ENCODE data around the gene SLC25A38. TPM values are rescaled to one million over a fixed set of nuclear protein-coding genes. Genes with fewer than 3 reads are reported as not detected.
"Not testable (repeated sequence)": the region's sequence is repeated elsewhere in the genome, so short reads cannot be mapped to it uniquely, and the experiment has no call there.

SLC25A38 gene
- total RNA-seq, 1 donor from 2014 or later: 13.6 TPM

DNA sequence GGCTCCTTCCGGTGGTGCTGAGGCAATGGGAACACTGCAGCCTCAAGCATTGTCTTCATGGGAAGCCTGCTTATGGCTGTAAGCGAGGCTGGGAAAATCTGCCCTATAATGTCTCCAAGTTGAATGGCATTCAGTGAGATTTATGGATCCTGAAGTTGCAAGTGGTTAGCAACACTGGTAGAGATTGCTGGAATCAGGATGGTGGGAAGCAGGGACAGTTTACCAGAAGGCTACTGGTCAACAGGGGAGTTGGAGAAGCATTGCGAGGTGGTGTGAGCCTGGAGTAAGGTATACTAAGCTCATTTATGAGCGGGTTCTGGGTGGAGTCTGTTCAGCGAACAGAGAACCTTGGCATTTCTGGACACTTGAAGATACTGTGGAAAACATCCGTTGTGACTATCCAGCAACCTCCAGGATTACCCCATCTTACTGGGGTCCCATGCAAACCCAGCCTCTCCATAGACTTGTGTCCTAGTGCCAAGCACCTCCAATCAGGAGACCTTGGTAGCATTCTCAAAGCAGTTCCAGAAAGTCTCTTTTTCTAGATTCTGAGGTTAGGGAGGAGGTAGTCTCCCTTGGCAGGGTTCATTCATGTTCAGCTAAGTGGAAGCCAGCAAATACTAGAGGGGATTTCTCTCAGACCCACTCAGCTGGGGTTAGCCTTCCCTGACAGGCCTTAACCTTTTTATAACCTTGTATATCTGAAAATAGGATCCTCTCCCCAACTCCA is 30.7 kb downstream of the SLC25A38 start:
- H3K4me1 ChIP-seq (ENCODE audit: control insufficient read depth in 3 of 3, insufficient read depth in 3 of 3, low read length in 3 of 3): peaks cover 4 to 6% (median 5%) of the 10 kb centered on the region in 3 donors

DNA sequence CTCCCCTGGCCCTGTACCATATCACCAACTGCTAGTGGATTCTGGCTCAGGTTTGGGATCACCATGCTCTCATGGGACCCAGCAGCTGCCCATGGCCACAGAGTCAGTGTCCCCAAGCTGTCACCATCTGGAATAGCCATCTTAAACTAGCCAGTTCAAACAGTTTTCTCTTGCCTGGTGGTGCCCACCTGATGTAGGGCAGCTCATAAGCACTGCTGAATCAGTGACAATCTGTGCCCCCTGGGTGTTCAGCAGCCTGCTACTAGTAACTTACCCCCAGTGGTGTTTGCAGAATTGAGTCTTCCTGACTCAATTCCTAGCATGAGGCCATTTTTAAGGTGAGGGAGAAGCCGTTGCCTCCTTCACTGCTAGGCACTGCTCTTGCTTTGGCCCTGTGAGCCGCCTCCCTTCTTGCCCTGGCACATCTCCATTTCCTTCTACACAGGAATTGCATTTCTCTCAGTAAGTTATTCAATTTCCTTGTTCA is 31.3 kb downstream of the SLC25A38 start:
- H3K9ac ChIP-seq (ENCODE audit: low read depth in 1 of 3, low read length in 3 of 3): peak overlapping the region in 2 of 3 donors; percentile 47 to 62
- peaks cover 41 to 49% (median 44%) of the 10 kb centered on the region in 3 donors for H3K36me3 ChIP-seq (ENCODE audit: control insufficient read depth in 3 of 3, insufficient read depth in 3 of 3, low read length in 3 of 3)
- H3K9me3 ChIP-seq (ENCODE audit: control insufficient read depth in 3 of 3, low read length in 3 of 3): no peaks in the 10 kb centered on the region

More for the DNA sequence above, 30.7 kb downstream of the SLC25A38 start:
- Histone ChIP-seq H3K27me3 (ENCODE audit: control insufficient read depth in 3 of 3, insufficient read depth in 3 of 3, low read length in 3 of 3) (no peaks in the 10 kb centered on the region), H3K9me3 (ENCODE audit: control insufficient read depth in 3 of 3, low read length in 3 of 3) (no peaks in the 10 kb centered on the region), H3K27ac (ENCODE audit: low read depth, low read length) (no peak overlapping the region), H3K4me3 (ENCODE audit: low read length in 3 of 3) (no peak overlapping the region), H3K36me3 (ENCODE audit: control insufficient read depth in 3 of 3, insufficient read depth in 3 of 3, low read length in 3 of 3) (peaks cover 41 to 53% (median 48%) of the 10 kb centered on the region in 3 donors), H3K9ac (ENCODE audit: low read depth in 1 of 3, low read length in 3 of 3) (peak overlapping the region in 2 of 3 donors; percentile 47 to 62)

GRCh38 chr3:39415302-39415701 is 32.1 kb downstream of the SLC25A38 start:
- H3K27me3 ChIP-seq (ENCODE audit: control insufficient read depth in 3 of 3, insufficient read depth in 3 of 3, low read length in 3 of 3); H3K4me3 ChIP-seq (ENCODE audit: low read length in 3 of 3); H3K4me1 ChIP-seq (ENCODE audit: control insufficient read depth in 3 of 3, insufficient read depth in 3 of 3, low read length in 3 of 3); H3K9me3 ChIP-seq (ENCODE audit: control insufficient read depth in 3 of 3, low read length in 3 of 3); H3K27ac ChIP-seq (ENCODE audit: low read depth, low read length); H3K9ac ChIP-seq (ENCODE audit: low read depth in 1 of 3, low read length in 3 of 3): not testable (repeated sequence)
- peaks cover 35 to 41% (median 37%) of the 10 kb centered on the region in 3 donors for H3K36me3 ChIP-seq (ENCODE audit: control insufficient read depth in 3 of 3, insufficient read depth in 3 of 3, low read length in 3 of 3)

More for the DNA sequence above, 31.3 kb downstream of the SLC25A38 start:
- H3K27me3 ChIP-seq (ENCODE audit: control insufficient read depth in 3 of 3, insufficient read depth in 3 of 3, low read length in 3 of 3): no peaks in the 10 kb centered on the region
- no peak overlapping the region for H3K4me3 ChIP-seq (ENCODE audit: low read length in 3 of 3)
- H3K4me1 ChIP-seq (ENCODE audit: control insufficient read depth in 3 of 3, insufficient read depth in 3 of 3, low read length in 3 of 3): peaks cover 0 to 6% (median 5%) of the 10 kb centered on the region in 3 donors
- H3K27ac ChIP-seq (ENCODE audit: low read depth, low read length): no peak overlapping the region

GRCh38 chr3:39415983-39416382 is 32.8 kb downstream of the SLC25A38 start:
- H3K4me1 ChIP-seq (ENCODE audit: control insufficient read depth in 3 of 3, insufficient read depth in 3 of 3, low read length in 3 of 3): peaks cover 0 to 6% (median 5%) of the 10 kb centered on the region in 3 donors
- peaks cover 30 to 36% (median 31%) of the 10 kb centered on the region in 3 donors for H3K36me3 ChIP-seq (ENCODE audit: control insufficient read depth in 3 of 3, insufficient read depth in 3 of 3, low read length in 3 of 3)
- H3K27me3 ChIP-seq (ENCODE audit: control insufficient read depth in 3 of 3, insufficient read depth in 3 of 3, low read length in 3 of 3): no peaks in the 10 kb centered on the region
- H3K9me3 ChIP-seq (ENCODE audit: control insufficient read depth in 3 of 3, low read length in 3 of 3): no peaks in the 10 kb centered on the region
- no peak overlapping the region for H3K4me3 ChIP-seq (ENCODE audit: low read length in 3 of 3)
- H3K9ac ChIP-seq (ENCODE audit: low read depth in 1 of 3, low read length in 3 of 3): no peak overlapping the region
- no peak overlapping the region for H3K27ac ChIP-seq (ENCODE audit: low read depth, low read length)

GRCh38 chr3:39416998-39417397 is 33.8 kb downstream of the SLC25A38 start:
- not testable (repeated sequence) for H3K4me3 ChIP-seq (ENCODE audit: low read length in 3 of 3); H3K27ac ChIP-seq (ENCODE audit: low read depth, low read length); H3K9ac ChIP-seq (ENCODE audit: low read depth in 1 of 3, low read length in 3 of 3); H3K27me3 ChIP-seq (ENCODE audit: control insufficient read depth in 3 of 3, insufficient read depth in 3 of 3, low read length in 3 of 3); H3K4me1 ChIP-seq (ENCODE audit: control insufficient read depth in 3 of 3, insufficient read depth in 3 of 3, low read length in 3 of 3); H3K9me3 ChIP-seq (ENCODE audit: control insufficient read depth in 3 of 3, low read length in 3 of 3)
- H3K36me3 ChIP-seq (ENCODE audit: control insufficient read depth in 3 of 3, insufficient read depth in 3 of 3, low read length in 3 of 3): peaks cover 20 to 26% (median 21%) of the 10 kb centered on the region in 3 donors

DNA sequence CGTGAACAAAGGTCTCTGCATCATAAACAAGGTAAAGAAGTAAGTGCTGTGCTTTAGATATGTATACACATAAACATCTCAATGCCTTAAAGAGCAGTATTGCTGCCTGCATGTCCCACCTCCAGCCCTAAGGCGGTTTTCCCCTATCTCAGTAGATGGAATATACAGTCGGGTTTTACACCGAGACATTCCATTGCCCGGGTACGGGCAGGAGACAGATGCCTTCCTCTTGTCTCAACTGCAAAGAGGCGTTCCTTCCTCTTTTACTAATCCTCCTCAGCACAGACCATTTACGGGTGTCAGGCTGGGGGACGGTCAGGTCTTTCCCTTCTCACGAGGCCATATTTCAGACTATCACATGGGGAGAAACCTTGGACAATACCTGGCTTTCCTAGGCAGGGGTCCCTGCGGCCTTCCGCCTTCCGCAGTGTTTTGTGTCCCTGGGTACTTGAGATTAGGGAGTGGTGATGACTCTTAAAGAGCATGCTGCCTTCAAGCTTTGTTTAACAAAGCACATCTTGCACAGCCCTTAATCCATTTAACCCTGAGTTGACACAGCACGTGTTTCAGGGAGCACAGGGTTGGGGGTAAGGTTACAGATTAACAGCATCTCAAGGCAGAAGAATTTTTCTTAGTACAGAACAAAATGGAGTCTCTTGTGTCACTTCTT is 35.5 kb downstream of the SLC25A38 start:
- H3K4me1 ChIP-seq (ENCODE audit: control insufficient read depth in 3 of 3, insufficient read depth in 3 of 3, low read length in 3 of 3); H3K9me3 ChIP-seq (ENCODE audit: control insufficient read depth in 3 of 3, low read length in 3 of 3); H3K27me3 ChIP-seq (ENCODE audit: control insufficient read depth in 3 of 3, insufficient read depth in 3 of 3, low read length in 3 of 3); H3K36me3 ChIP-seq (ENCODE audit: control insufficient read depth in 3 of 3, insufficient read depth in 3 of 3, low read length in 3 of 3); H3K27ac ChIP-seq (ENCODE audit: low read depth, low read length); H3K4me3 ChIP-seq (ENCODE audit: low read length in 3 of 3); H3K9ac ChIP-seq (ENCODE audit: low read depth in 1 of 3, low read length in 3 of 3): not testable (repeated sequence)

DNA sequence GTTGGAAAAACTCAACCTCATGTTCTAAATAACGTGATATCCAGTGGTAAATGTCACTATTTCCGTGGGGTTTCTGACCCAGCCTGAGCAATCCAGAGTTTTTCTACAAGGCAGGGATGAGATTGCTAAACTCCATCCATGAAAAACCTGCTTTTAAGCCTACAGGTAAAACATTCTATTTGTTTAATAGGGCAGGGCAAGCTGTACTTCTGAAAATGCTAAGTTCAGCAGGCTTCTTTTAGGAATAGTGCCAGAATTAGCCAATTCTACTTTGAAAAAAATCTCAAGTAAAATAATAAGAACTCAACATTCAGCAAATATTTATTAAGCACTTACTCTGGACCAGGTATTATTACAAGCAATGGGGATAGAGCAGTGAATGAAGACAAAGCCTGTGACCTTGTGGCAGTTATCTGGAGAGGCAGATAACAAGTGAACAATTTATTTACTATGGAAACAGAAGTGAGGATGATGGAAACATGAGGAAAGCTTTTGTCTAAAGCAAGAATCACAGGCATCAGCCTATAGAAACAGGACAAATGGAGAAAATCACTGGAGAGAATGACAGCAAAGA is 36.7 kb downstream of the SLC25A38 start:
- H3K4me3 ChIP-seq (ENCODE audit: low read length in 3 of 3): no peak overlapping the region
- H3K9ac ChIP-seq (ENCODE audit: low read depth in 1 of 3, low read length in 3 of 3): no peak overlapping the region
- no peaks in the 10 kb centered on the region for H3K4me1 ChIP-seq (ENCODE audit: control insufficient read depth in 3 of 3, insufficient read depth in 3 of 3, low read length in 3 of 3)
- no peaks in the 10 kb centered on the region for H3K27me3 ChIP-seq (ENCODE audit: control insufficient read depth in 3 of 3, insufficient read depth in 3 of 3, low read length in 3 of 3)
- no peak overlapping the region for H3K27ac ChIP-seq (ENCODE audit: low read depth, low read length)
- H3K36me3 ChIP-seq (ENCODE audit: control insufficient read depth in 3 of 3, insufficient read depth in 3 of 3, low read length in 3 of 3): no peaks in the 10 kb centered on the region
- H3K9me3 ChIP-seq (ENCODE audit: control insufficient read depth in 3 of 3, low read length in 3 of 3): no peaks in the 10 kb centered on the region

GRCh38 chr3:39420543-39420942 is 37.4 kb downstream of the SLC25A38 start:
- Histone ChIP-seq H3K9me3 (ENCODE audit: control insufficient read depth in 3 of 3, low read length in 3 of 3) (no peaks in the 10 kb centered on the region), H3K36me3 (ENCODE audit: control insufficient read depth in 3 of 3, insufficient read depth in 3 of 3, low read length in 3 of 3) (no peaks in the 10 kb centered on the region), H3K4me3 (ENCODE audit: low read length in 3 of 3) (no peak overlapping the region), H3K27me3 (ENCODE audit: control insufficient read depth in 3 of 3, insufficient read depth in 3 of 3, low read length in 3 of 3) (no peaks in the 10 kb centered on the region), H3K9ac (ENCODE audit: low read depth in 1 of 3, low read length in 3 of 3) (no peak overlapping the region), H3K4me1 (ENCODE audit: control insufficient read depth in 3 of 3, insufficient read depth in 3 of 3, low read length in 3 of 3) (no peaks in the 10 kb centered on the region), H3K27ac (ENCODE audit: low read depth, low read length) (no peak overlapping the region)

GRCh38 chr3:39423436-39423970 is 40.3 kb downstream of the SLC25A38 start:
- H3K4me3 ChIP-seq (ENCODE audit: low read length in 3 of 3): no peak overlapping the region

More at GRCh38 chr3:39423436-39423970, 40.3 kb downstream of the SLC25A38 start:
- H3K4me1 ChIP-seq (ENCODE audit: control insufficient read depth in 3 of 3, insufficient read depth in 3 of 3, low read length in 3 of 3): peaks cover 0 to 2% (median 0%) of the 10 kb centered on the region in 3 donors
- H3K27me3 ChIP-seq (ENCODE audit: control insufficient read depth in 3 of 3, insufficient read depth in 3 of 3, low read length in 3 of 3): no peaks in the 10 kb centered on the region
- H3K9me3 ChIP-seq (ENCODE audit: control insufficient read depth in 3 of 3, low read length in 3 of 3): no peaks in the 10 kb centered on the region
- no peak overlapping the region for H3K27ac ChIP-seq (ENCODE audit: low read depth, low read length)
- H3K36me3 ChIP-seq (ENCODE audit: control insufficient read depth in 3 of 3, insufficient read depth in 3 of 3, low read length in 3 of 3): no peaks in the 10 kb centered on the region
- H3K9ac ChIP-seq (ENCODE audit: low read depth in 1 of 3, low read length in 3 of 3): no peak overlapping the region
